ENCODE measurements around the gene CASP4. TPM values are rescaled to one million over a fixed set of nuclear protein-coding genes. Genes with fewer than 3 reads are reported as not detected.

CASP4 gene
- total RNA-seq, 4 donors from 2014 or later: 74.2 to 191 (median 115) TPM

- TF ChIP-seq CTCF (IDR thresholded peaks at IDR 0.05; ENCODE audit: low read depth): no peak
Measured at GRCh38 chr11:104999721-105000120, 31.3 kb upstream of the CASP4 start.

GRCh38 chr11:104997288-104997687 lies 28.9 kb upstream of the CASP4 start:
- no peak for TF ChIP-seq CTCF (IDR thresholded peaks at IDR 0.05; ENCODE audit: low read depth)

GRCh38 chr11:104995001-104995408 lies 26.6 kb upstream of the CASP4 start:
- TF ChIP-seq CTCF (IDR thresholded peaks at IDR 0.05; ENCODE audit: low read depth): no peak

GRCh38 chr11:104992781-104993180 lies 24.4 kb upstream of the CASP4 start:
- TF ChIP-seq CTCF (IDR thresholded peaks at IDR 0.05; ENCODE audit: low read depth): no peak

- TF ChIP-seq CTCF (IDR thresholded peaks at IDR 0.05; ENCODE audit: low read depth): no peak
Measured at GRCh38 chr11:104991994-104992393, 23.6 kb upstream of the CASP4 start.

- TF ChIP-seq CTCF (IDR thresholded peaks at IDR 0.05; ENCODE audit: low read depth): no peak
Measured at GRCh38 chr11:104984808-104985207, 16.4 kb upstream of the CASP4 start.

- TF ChIP-seq CTCF (IDR thresholded peaks at IDR 0.05; ENCODE audit: low read depth): no peak
Measured at GRCh38 chr11:104979839-104980238, 11.5 kb upstream of the CASP4 start.

All from subcutaneous adipose tissue (tissue), 4 donors.